Hematopoietic multipotent progenitor cell (in vitro differentiated cells): ENCODE data around the gene TNKS1BP1. TPM values are rescaled to one million over a fixed set of nuclear protein-coding genes. Genes with fewer than 3 reads are reported as not detected.
"Not testable (repeated sequence)": the region's sequence is repeated elsewhere in the genome, so short reads cannot be mapped to it uniquely, and the experiment has no call there.

Experiments used
- DNase-seq, 3 donors: peaks; one replicate each; pipeline ENCODE4 v3.0.0-alpha.2; 2011 to 2015; ENCODE audit warnings: low read depth in 2 of 3, low spot score in 2 of 3
- total RNA-seq: library from RNA; depleted of rRNA; stranded (reverse); fragments of >200 nt; gene quantifications from one replicate; pipeline ENCODE4 v1.2.3, GENCODE V29; 2012

TNKS1BP1 gene
- total RNA-seq, 1 donor = 7.0 TPM

DNA sequence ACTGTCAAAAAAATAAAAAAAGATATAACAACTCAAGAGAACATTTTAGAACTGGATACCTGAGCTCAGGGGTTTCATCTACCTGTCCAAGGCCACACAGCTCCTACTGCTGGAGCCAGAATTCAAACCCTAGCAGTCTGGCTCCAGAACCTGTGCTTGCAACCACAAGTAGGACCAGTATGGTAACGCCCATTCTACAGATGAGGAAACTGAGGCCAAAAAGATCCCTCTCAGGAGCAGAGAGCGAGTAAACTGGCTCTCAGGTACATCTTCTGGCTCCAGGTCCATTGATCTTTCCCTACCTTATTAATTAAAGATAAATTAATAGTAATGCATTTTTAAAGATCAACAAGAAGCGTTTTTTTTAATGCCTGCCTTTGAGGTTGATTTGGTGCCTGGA is 32.6 kb upstream of the TNKS1BP1 start:
- DNase-seq = no peak

DNA sequence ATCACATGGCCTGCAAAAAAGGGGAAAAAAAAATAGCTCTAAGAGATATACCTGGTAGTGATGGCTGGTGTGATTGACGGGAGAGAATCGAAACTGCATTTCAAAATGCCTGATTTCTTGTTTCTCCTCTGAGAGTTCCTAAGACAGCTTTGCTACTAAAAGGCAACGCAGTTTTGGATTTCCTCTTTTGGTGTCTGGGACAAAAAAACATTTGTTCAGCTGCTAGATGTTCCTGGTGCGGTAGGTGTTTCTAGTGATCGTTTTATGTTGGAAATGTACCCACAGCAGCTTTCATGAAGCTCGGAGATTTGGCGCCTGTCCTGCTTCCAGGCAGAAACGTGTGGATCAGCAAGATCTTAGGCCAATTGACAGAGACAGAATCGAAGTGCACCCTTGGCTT is 31.5 kb upstream of the TNKS1BP1 start:
- no peak for DNase-seq

DNA sequence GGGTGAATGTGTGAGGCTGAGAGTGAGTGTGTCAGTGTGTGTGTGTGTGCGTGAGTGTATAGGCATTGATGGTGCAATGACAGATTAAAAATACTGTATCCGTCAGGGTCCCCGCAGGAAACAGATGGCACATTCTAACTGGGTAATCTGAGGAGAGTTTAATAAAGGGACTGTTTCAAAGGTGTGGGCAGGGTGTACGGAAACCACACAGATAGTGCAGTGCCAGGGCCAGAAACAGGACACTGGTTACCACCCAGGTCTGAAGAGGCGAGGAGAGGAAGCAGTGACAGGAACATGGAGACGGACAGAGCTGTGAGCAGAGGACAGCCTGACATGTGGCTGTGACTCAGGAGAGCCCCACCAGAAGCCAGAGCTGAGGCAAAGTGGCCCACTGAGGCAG is 29.9 kb upstream of the TNKS1BP1 start:
- DNase-seq = peak in 2 of 3 donors; percentile 94 to 98

DNA sequence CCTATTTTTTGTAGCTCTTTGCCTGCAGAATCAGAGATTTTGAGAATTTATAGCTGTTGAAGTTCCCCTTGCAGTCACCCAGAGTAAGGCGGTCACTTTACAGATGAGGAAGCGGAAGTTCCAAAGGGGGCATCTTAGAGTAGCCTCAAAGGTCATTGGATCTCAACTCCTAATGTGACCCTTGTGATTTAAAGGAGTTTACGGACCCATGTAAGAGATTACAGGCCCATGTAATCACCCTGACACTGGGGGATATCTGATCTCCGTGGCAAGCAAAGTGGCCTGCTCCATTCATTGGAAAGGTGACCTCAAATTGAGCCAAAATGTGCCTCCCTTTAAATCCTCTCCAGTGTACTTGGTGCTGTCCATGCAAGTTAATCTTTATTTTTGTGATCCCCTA is 29.1 kb upstream of the TNKS1BP1 start:
- DNase-seq = peak in 1 of 3 donors; percentile 28

DNA sequence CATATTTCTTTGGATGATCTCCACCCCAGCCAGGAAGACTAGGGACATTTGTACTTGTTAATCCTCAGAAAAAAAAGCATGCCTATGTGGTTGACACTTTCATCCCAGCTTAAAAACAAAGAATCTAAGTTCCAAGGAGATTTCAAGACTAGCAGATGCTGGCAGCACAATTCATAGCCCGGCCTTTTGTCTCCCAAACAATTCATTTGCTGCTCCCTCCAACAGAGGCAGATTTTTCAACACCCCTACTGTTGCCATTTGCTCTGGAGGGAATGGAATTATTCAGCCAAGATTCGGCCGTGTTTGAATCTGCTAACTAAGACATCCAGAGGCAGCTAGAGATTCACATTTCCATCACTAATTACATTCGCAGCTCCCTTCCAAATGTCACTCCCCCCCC is 28.7 kb upstream of the TNKS1BP1 start:
- DNase-seq = no peak

DNA sequence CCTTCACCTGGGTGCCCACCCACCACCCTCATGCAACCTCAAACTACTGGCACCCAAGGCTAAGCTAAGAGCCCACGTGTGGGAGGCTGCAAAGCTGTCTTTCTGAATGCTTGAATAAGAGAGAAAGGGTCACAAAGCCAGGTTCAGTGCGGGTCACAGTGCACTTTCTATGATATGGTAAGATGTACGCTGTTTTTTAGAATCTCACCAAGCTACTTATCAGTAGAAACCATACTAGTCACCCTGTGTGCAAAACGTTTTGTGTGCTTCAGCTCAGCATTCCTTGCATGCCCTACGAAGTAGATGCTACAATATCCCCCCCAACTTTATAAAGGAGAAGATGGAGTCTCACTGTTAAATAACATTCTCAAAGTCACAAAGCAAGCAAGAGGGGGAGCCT is 28.3 kb upstream of the TNKS1BP1 start:
- no peak for DNase-seq

DNA sequence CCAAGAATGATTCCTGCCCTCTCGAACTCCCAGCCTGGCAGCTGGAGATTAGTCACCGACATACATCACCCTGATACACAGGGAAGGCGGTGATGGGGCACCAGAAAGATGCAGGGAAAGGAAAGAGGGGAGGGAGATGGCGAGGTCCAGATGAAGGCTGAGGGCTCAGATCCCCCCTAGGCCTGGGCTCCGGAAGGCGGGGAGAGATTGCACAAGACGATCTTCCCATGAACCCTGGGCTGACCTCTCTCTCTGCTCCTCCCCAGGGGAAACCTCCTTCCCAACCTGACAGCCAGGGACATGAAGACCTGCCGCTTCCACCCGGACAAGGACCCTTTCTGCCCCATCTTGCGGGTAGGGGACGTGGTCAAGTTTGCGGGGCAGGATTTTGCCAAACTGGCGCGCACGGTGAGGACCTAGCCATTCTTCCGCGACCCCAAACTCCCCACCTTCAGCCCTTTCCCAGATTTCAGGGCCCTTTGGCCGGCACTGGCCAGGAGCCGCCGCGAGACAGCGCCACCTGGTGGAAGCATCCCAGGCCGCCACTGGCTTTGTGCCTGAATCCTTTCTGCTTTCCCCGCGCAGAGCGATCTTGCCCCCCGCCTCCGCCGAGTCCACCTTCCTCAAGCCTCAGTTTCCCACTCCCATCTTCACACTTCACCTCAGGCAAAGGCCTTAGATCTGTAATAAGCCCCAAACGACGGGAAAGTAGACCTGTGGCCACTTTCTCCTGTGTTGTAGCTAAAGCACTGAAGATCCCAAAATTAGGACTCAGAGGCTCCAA is 24.9 kb upstream of the TNKS1BP1 start:
- DNase-seq = peak in 2 of 3 donors; percentile 38 to 41

DNA sequence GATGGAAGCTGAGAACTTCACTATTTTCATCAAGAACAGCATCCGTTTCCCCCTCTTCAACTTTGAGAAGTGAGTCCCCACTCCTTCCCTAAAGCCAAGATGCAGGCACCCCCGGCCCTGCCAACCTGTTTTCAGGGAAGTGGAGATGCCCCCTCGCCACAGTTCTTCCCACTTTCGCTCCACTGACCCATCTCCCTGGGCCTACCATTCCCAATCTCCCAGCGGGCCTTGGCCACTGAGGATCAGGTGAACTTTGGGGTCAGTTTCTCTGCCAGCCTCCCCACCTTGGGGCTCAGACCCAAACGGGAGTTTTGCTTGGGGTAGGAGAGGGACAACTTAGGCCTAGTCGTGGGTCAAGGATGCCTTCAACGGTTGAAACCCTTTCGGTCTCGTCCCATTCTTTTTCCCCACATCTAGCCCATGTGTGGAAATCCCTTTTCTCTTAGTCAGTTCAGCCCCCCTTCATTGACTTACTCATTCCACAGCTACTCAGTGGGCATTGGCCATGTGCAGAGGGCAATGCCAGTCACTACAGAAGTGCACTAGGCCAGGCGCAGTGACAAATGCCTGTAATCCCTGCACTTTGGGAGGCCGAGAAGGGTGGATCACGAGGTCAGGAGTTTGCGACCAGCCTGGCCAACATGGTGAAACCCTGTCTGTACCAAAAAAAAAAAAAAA is 24.0 kb upstream of the TNKS1BP1 start:
- no peak for DNase-seq

DNA sequence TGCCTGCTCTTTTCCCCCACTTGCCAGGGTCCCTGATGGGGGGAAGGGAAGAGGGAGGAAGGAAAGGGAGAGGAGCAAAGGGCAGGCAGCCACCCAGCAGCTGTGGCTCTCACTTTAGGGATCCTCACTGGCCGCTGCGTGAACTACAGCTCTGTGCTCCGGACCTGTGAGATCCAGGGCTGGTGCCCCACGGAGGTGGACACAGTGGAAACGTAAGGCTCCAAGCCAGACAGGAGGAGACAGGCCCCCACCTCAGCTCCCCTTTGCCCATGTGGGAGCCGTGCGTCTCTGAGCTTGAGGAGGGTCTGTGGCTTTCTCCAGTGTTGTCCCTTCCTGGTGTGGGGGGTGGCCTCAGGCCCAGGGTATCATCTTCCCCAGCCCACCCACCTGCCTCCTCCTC is 23.3 kb upstream of the TNKS1BP1 start:
- DNase-seq = no peak

DNA sequence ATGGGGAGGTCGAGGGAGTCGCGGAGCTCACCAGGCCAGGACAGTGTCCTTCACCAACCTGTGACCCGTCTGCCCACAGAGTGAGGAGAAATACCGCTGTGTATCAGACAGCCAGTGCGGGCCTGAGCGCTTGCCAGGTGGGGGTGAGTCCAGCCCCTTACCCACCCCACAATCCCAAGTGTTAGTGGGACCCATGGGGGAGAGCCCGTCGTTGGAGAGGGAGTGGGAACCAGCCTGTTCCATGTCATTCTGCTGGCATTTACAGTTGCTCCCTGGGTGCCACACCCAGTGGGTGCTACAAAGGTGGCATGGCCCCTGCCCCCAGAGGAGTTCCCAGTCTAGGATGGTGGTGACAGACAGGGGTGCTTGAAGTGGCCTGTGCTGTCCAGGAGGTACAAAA is 22.6 kb upstream of the TNKS1BP1 start:
- DNase-seq = no peak

DNA sequence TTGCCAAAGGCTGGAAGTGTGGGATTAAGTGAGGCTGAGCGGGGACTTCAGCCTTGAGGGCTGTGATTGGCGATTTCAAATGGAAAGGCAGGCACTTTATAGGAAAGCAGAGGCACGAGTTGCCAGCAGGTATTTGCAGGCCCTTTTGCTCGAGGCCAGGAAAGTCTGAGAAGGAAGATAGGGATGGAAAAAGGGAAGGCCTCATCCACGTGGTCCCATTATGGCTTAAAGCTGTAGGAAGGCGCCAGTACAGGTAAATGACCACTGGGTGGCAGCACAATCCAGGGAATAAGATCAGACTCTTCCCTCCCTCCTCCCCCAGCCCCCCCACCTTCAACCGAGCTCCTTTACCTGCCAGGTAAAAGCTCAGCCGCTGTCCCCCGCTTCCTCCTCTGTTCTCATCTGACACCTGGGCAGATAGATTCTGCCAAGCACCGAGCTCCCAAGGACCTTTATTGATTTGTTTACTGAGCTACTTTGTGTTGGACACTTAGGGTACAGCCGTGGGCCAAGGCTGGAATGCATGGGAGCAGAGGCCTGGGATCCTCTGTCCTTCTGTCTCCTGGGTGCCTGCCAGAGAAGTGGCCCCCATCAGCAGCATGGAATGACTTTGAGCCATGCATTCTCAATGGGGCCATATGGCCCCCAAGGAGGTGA is 20.9 kb upstream of the TNKS1BP1 start:
- peak; percentile 44 to 76 (median 54) for DNase-seq

DNA sequence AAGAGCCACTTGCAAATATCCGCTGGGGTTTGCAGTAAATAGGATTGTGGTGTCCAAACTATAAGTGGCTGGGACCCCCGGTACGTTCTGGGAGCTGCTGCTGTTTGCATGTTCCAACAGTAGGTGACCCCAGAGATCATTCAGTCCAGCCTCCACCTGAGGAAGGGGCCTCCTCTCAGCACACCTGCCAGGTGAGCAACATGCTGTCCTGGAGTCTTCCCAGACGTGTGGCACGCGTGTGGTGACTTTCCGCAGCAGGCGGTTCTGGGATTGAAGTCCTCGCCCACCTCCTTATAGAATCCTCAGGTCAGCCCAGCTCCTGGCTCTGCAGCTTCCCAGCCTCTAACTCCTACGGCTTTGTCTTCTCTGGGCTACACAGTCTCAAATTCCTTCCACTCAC is 20.1 kb upstream of the TNKS1BP1 start:
- DNase-seq = no peak

DNA sequence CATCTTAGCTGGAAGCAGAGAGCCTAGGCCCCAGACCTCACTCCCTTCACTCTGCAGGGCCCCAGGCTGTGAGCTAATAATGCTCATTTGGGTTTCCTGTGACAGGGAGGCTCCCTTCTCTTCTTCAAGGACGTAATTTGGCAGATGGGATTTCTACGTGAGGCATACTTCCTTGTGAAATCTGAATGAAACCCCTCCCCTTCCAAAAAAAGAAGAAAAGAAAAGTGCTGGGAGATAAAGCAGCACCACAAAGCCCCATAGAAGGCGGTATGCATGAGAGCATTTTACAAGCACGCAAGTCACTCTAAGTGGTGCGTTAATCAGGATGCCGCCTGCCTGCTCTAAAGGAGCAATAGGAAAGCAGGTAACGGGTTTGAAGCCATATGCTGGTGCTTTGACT is 19.1 kb upstream of the TNKS1BP1 start:
- DNase-seq = no peak

DNA sequence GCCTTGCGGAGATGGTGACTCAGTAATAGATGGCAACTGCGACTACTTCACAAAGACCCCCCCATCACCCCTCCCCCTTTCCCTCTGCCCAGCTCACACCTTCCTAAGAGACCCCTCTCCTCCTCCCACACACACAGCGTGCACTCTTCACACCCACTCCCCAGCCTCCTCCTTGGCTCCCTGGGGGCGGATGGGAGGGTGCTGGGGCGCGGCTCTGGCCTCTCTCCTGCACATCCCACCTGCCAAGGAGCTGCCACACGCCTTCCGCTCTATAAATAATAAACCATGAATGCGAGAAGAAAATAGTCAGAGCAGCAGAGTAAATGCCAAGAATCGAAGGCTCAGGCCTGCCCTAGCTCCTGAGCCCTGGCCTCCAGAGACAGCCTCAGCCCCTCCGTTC is 17.9 kb upstream of the TNKS1BP1 start:
- no peak for DNase-seq

DNA sequence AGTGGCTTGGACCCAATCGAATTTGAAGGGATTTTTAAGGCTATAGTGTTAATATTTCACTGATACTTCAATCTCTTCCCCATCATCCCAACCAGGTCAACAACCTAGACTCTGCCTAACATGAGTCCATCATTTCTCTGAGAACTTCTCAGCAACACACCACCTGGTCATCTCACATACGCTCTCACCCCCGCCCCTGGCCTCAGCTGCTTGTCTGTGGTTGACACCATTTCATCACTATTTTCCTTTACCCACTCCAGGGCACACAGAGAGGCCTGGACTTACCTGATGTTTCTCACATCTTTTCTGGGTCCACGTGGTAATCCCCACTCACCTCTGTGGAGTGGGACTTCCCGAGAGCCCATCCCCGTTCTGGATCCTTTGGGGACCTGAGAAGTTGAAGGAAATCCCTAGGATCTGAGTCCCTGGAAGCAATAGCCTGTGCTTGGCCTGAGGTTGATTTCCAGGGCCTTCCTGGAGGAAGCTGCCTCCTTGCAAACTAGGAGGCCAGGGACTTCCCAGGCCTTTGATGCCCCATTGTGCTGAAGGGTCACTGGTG is 16.6 kb upstream of the TNKS1BP1 start:
- DNase-seq = no peak

DNA sequence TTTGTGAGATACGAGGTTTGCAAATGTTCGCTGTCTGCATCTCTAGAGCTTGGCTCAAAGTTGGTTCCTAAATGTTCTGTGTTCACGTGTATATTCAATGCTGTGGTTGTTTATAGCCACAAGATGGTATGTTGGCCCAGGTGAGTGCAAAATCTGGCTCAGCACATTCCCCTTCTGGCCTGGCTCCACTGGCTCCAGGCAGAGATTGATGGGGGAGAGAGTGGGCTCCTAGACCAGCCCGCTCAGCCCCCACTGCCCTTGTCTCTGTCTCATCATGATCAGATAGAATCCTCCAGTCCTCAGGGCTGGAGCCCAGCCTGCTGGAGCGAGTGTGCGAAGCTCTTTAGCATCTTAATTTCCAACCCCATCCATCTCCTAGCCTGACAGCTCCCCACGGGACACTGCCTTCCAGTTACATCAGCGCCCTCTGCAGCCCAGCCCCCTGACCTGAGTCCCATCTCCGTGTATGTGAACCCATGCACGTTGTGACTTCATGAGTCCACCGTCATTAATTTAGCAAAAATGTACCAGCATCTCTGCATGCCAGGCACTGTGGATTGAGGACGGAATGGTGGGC is 15.4 kb upstream of the TNKS1BP1 start:
- DNase-seq = no peak

DNA sequence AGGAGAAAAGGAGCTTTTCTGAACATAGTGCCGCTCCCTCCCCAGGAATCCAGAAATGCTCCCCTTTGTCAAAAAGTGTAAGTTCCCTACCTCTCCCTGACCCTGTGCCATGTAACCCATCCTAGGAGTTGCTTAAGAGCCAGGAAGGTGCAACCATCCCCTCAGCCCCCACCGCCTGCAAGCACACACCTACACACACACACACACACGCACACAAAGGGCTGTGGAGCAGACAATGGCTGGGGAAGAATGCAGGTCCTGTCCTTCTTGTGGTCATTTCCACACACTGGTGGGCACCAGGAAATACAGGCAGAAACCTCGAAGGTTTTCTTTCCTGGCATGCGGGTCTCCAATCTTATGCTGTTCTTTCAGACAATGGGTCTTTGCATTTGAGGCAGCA is 14.6 kb upstream of the TNKS1BP1 start:
- no peak for DNase-seq

DNA sequence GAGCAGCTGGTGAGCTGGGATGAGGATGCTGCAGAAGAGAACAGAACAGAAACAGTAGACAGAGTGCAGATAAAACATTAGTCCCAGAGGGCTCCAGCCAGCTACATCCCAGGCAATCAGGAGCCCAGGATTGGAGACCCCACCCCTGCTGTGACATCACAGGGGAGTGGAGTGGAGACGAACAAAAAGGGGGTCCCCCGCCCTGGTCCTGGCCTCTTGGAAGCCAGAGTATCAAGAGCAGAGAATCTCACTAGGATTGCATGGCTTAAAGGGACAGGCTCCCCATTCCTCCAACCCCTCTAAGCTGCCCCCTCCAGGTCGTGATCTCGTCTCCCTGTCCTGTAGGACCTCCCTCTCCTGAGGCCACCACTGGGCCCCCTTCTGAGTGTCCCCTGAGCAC is 13.4 kb upstream of the TNKS1BP1 start, which contains the start of gene P2RX3:
Gene P2RX3, plus strand, starts transcription at position 211 of the 400 bp plus-strand sequence. CDS start 199 bp downstream, outside the sequence.
- no peak for DNase-seq

DNA sequence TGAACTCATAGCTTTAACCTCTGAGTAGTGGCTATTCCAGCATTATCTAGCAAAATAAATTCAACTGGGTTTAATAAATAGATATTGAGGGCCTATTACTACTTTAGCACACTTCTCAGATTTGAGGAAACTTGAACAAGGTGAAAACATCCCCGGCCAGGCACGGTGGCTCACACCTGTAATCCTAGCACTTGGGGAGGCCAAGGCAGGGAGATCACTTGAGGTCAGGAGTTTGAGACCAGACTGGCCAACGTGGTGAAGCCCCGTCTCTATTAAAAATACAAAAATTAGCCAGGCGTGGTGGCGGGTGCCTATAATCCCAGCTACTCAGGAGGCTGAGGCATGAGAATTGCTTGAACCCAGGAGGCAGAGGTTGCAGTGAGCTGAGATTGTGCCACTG is 12.1 kb upstream of the TNKS1BP1 start:
- not testable (repeated sequence) for DNase-seq

DNA sequence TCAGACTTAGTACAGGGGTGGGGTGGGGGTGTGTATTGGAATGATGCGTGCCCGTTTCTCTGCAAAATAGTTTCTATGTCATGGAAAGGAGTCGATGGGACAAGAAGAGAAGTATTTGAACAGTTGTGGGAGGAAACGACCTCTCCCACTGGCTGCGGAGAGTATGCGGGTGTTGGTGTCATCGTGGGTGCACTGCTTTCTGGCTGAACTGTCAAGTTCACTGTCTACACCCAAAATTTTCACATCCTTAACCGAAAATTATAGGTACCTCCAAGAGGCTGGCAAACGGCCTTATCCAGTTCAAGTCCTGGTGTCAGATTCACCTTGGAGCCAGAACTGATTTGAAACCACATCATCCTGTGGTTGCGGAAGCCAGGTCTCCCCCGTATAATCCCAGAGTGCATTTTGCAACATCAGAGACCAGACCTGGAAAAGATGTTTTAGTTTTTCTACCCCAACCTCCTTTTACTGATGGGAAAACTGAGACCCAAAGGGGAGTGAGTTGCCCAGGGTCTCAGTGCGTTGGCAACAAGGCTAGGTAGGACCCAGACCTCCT is 11.4 kb upstream of the TNKS1BP1 start:
- no peak for DNase-seq
